K562 (cell line): ENCODE results near the gene RMND5B. TPM values are rescaled to one million over a fixed set of nuclear protein-coding genes. Genes with fewer than 3 reads are reported as not detected.

Experiments
- ATAC-seq: fragments of 200-7000 bp; cut with Tn5 transposase; 3 replicates; pipeline ENCODE4 v1.9.1; 2020; ENCODE audit warnings: moderate library complexity
- BruUV-seq: library from RNA; stranded (reverse); fragments of 400-500 nt; replicated peaks from 2 replicates; lab custom pipeline; 2021; lab: Mats Ljungman, UMichigan
- CTCF ChIA-PET: fragments of 300-600 bp; formaldehyde crosslinking; extraction: SDS; loops from one replicate; lab custom pipeline; 2021; ENCODE audit warnings: low intra/inter-chr PET ratio; lab: Yijun Ruan, JAX
- POLR2A ChIA-PET: fragments of 300-600, 350-650 bp; sonication (Branson Sonifier 250); formaldehyde crosslinking; extraction: SDS; loops from one replicate; lab custom pipeline; 2021; ENCODE audit warnings: antibody characterized with exemption, inconsistent platforms; lab: Yijun Ruan, JAX
- DNase-seq, 4 experiments: peaks; one replicate each; pipeline versions ENCODE4 v3.0.0 to v3.0.0-alpha.2; 2011 to 2018; ENCODE audit warnings: low spot score in 3 of 4, mixed read lengths in 3 of 4; ENCODE audit errors: extremely low read depth in 1 of 4
- FAIRE-seq: peaks from 2 replicates; lab custom pipeline; 2011; peaks lifted over from hg19 to GRCh38; lab: Jason Lieb, UNC
- H2AFZ ChIP-seq: 2 replicates; pipeline ENCODE4 v1.6.0; 2011; ENCODE audit warnings: low read depth, low read length, control low read depth, inconsistent platforms
- H3K27ac ChIP-seq: fragments of 200-600 bp; 3 replicates; pipeline ENCODE4 v1.8.0; 2011; ENCODE audit warnings: low read depth, mild to moderate bottlenecking, control low read depth, inconsistent platforms, low read length, moderate library complexity, mixed read lengths; ENCODE audit errors: extremely low read depth
- H3K27me3 ChIP-seq, 2 experiments: fragments of 300-600 bp in 1 of 2; 2 replicates in 1 of 2; 3 replicates in 1 of 2; pipeline versions ENCODE4 v1.6.0 to v1.8.0; 2011; ENCODE audit warnings: inconsistent platforms in 2 of 2, low read length in 2 of 2, mild to moderate bottlenecking in 1 of 2, mixed read lengths in 1 of 2, moderate library complexity in 1 of 2; ENCODE audit not compliant: control insufficient read depth in 2 of 2, insufficient read depth in 2 of 2
- H3K36me3 ChIP-seq: fragments of 300-600 bp; 3 replicates; pipeline ENCODE4 v1.8.0; 2011; ENCODE audit warnings: mild to moderate bottlenecking, low read length, inconsistent platforms; ENCODE audit not compliant: control insufficient read depth, insufficient read depth
- H3K4me1 ChIP-seq, 2 experiments: fragments of 200-600 bp in 1 of 2; replicated peaks in 1 of 2; 2 replicates in 1 of 2; 3 replicates in 1 of 2; pipeline versions ENCODE4 v1.5.1 to v1.8.0; 2011; ENCODE audit warnings: inconsistent platforms in 2 of 2, low read length in 2 of 2, mild to moderate bottlenecking in 1 of 2, mixed read lengths in 1 of 2, moderate library complexity in 1 of 2; ENCODE audit not compliant: control insufficient read depth in 2 of 2, insufficient read depth in 2 of 2
- H3K4me2 ChIP-seq: 2 replicates; pipeline ENCODE4 v1.6.1; 2011; ENCODE audit warnings: low read length, control low read depth, inconsistent platforms, mixed read lengths; ENCODE audit not compliant: insufficient read depth
- H3K4me3 ChIP-seq: fragments of 200-600 bp; sonication (generic), shearing (Covaris generic); 2 replicates; pipeline ENCODE4 v1.5.1; 2016; ENCODE audit warnings: control low read depth, inconsistent platforms
- H3K79me2 ChIP-seq: fragments of 200-600 bp; 3 replicates; pipeline ENCODE4 v1.8.0; 2011; ENCODE audit warnings: low read length, inconsistent platforms; ENCODE audit not compliant: control insufficient read depth, insufficient read depth
- H3K9ac ChIP-seq, 2 experiments: 2 replicates each; pipeline versions ENCODE4 v1.6.0 to v1.6.1; 2011; ENCODE audit warnings: low read depth in 2 of 2, low read length in 2 of 2, control low read depth in 1 of 2, inconsistent platforms in 1 of 2, mild to moderate bottlenecking in 1 of 2, mixed read lengths in 1 of 2; ENCODE audit not compliant: insufficient read depth in 1 of 2
- H3K9me1 ChIP-seq: one replicate; pipeline ENCODE4 v1.6.0; 2011; ENCODE audit warnings: inconsistent platforms, mild to moderate bottlenecking, low read length, moderate library complexity; ENCODE audit not compliant: control insufficient read depth, insufficient read depth
- H3K9me3 ChIP-seq: replicated peaks from 2 replicates; pipeline ENCODE4 v1.5.1; 2011; ENCODE audit warnings: low read depth, low read length, inconsistent platforms; ENCODE audit not compliant: control insufficient read depth, insufficient read depth
- H4K20me1 ChIP-seq: replicated peaks from 2 replicates; pipeline ENCODE4 v1.6.1; 2011; ENCODE audit warnings: low read length, inconsistent platforms, mixed read lengths; ENCODE audit not compliant: control insufficient read depth, insufficient read depth
- BRCA1 ChIP-seq, 2 experiments: fragments of 450-650 bp in 1 of 2; sonication (generic) in 1 of 2; formaldehyde crosslinking in 1 of 2; IDR thresholded peaks; 2 replicates each; pipeline versions ENCODE4 v1.5.0 to v1.6.1; 2017 to 2020; ENCODE audit warnings: mild to moderate bottlenecking in 1 of 2, missing genetic modification reagents in 1 of 2
- NFIC ChIP-seq: fragments of 450-650 bp; IDR thresholded peaks from 2 replicates; pipeline ENCODE4 v1.6.1; 2017; ENCODE audit warnings: mild to moderate bottlenecking, inconsistent platforms
- ZBTB1 ChIP-seq: sonication (generic); formaldehyde crosslinking; IDR thresholded peaks from 2 replicates; pipeline ENCODE4 v1.8.1; 2023; ENCODE audit warnings: missing genetic modification reagents, low read depth, mild to moderate bottlenecking, borderline replicate concordance
- ZNF133 ChIP-seq: fragments of 250-450 bp; sonication (Bioruptor Pico); IDR thresholded peaks from 2 replicates; pipeline ENCODE4 v1.4.0; 2020; ENCODE audit warnings: mild to moderate bottlenecking
- ZNF175 ChIP-seq: fragments of 200-800 bp; sonication (Bioruptor generic); IDR thresholded peaks from 2 replicates; pipeline ENCODE4 v1.6.1; 2016; ENCODE audit warnings: low read depth, mild to moderate bottlenecking, missing genetic modification characterization, missing compliant biosample characterization
- ZNF184 ChIP-seq: sonication (generic); formaldehyde crosslinking; IDR thresholded peaks from 2 replicates; pipeline ENCODE4 v1.5.0; 2020; ENCODE audit warnings: missing genetic modification reagents
- ZNF444 ChIP-seq: fragments of 250-450 bp; sonication (Bioruptor Pico); IDR thresholded peaks from 2 replicates; pipeline ENCODE4 v1.4.0; 2020; ENCODE audit warnings: mild to moderate bottlenecking, moderate library complexity
- WGBS: fragments of 100-300 bp; shearing (Covaris generic); methylation state at CpG from one replicate; pipeline ENCODE4 v1.1.6; 2016; ENCODE audit warnings: low coverage, mixed read lengths; ENCODE audit not compliant: insufficient coverage; ENCODE audit errors: missing lambda C conversion rate; 5-methylcytosine and 5-hydroxymethylcytosine counted together
- in situ Hi-C: fragments of 300-500 bp; cut with MboI; formaldehyde crosslinking; loops from 4 replicates; pipeline ENCODE4 v1.15.0; 2018; ENCODE audit warnings: inconsistent platforms, mixed read lengths
- intact Hi-C: fragments of 100-400 bp; cut with micrococcal nuclease; formaldehyde crosslinking; loops from 2 replicates; pipeline ENCODE4 v1.14.2; 2022
- polyA plus RNA-seq, 8 experiments: library from polyadenylated mRNA; depleted of rRNA in 4 of 8; stranded (reverse) in 5 of 8; unstranded in 3 of 8; fragments of >200 nt; fragmentation: Nextera tagmentation in 2 of 8; fragmentation: Illumina TruSeq in 1 of 8; extraction: Ambion mirVana in 2 of 8; extraction: Trizol in 1 of 8; gene quantifications; 2 replicates each; pipeline versions ENCODE4 v1.2.1 to v1.2.3, GENCODE V29; 2011 to 2014; ENCODE audit warnings: inconsistent platforms in 1 of 8, missing spikeins in 1 of 8
- total RNA-seq, 7 experiments: library from RNA; depleted of rRNA in 6 of 7; stranded (reverse); fragments of >200 nt in 6 of 7; fragmentation: Illumina TruSeq in 2 of 7; extraction: Trizol in 2 of 7; gene quantifications; 2 replicates each; pipeline versions ENCODE4 v1.2.1 to v1.2.3, GENCODE V29; 2011 to 2021; ENCODE audit warnings: low replicate concordance in 1 of 7
- TF ChIP-seq, protein P1 (sequence below): fragments of 250-450 bp; sonication (Bioruptor Pico); IDR thresholded peaks from 2 replicates; pipeline ENCODE4 v1.4.0; 2020; ENCODE audit warnings: mild to moderate bottlenecking, moderate library complexity

The RMND5B gene
- total and polyA plus RNA-seq, 9 of the 15 experiments (the other 6 are each of a cell fraction or from before 2014, with no cell fraction given), result 2.6 to 57.0 (median 28.3) TPM

DNA sequence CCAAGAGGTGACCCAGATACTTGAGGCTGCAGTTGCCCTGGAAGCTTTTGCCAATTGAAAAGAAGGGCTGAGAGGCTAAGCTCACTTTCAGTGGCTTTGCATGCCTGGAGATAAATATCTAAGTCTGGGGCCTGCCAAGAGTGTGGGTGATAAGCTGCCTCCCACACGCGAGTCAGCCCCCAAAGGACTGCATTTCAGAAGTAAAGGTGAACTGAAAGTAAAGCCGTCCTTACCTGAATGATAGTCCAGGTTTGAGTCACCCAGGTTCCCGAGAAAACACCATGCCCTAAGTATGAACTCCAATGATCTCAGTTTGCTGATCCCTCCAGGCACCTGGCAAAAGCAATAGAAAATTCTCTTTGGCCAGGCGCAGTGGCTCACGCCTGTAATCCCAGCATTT is 40.0 kb upstream of the RMND5B start:
- H3K79me2 ChIP-seq, result no peaks in the 10 kb centered on the region
- no TSS peak for BruUV-seq
- no peaks in the 10 kb centered on the region for H3K9me1 ChIP-seq
- peaks cover 0 to 6% of the 10 kb centered on the region in 2 experiments; a peak in 2 of 5 replicates for H3K4me1 ChIP-seq
- H3K9ac ChIP-seq, result no peak overlapping the region; a peak in 1 of 4 replicates
- no peak overlapping the region for H3K27ac ChIP-seq
- H3K27me3 ChIP-seq, result peaks cover 3 to 36% of the 10 kb centered on the region in 2 experiments; a peak in 2 of 5 replicates
- DNase-seq (no peak), ATAC-seq (no peak), FAIRE-seq (no peak)
- no peak for TF ChIP-seq ZNF444 (CRISPR knock-in tag)
- TF ChIP-seq ZBTB1 (CRISPR knock-in tag), result no peak
- no peak for TF ChIP-seq ZNF133 (CRISPR knock-in tag)
- no peaks in the 10 kb centered on the region for H4K20me1 ChIP-seq
- WGBS, result 17% methylated on average over 6 of the region's 6 CpGs
- CTCF ChIA-PET, result no interaction called here
- H2AFZ ChIP-seq, result no peak overlapping the region
- H3K9me3 ChIP-seq, result no peaks in the 10 kb centered on the region
- intact Hi-C loops, result no loop called here
- no peaks in the 10 kb centered on the region for H3K36me3 ChIP-seq
- in situ Hi-C loops, result no loop called here
- no peak overlapping the region for H3K4me2 ChIP-seq
- H3K4me3 ChIP-seq, result no peak overlapping the region
- POLR2A ChIA-PET, result no interaction called here

DNA sequence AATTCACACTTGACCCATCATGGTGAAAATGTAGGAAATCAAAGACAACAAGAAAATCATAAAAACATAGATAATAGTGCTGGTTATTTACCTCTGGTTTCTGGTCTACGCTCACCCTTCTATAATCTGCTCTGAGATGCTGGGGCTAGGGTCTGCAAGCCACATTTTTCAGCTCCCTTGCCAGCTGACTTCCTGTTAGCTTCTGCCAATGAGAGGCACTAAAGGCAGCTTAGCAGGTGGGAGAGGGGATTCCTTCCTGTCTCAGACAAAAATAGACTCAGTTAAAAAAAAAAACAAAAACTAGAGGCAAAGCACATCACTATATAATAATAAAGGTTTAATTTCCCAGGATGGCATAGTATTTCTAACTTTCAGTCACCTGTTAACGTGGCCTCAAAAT is 37.7 kb upstream of the RMND5B start:
- FAIRE-seq (no peak), DNase-seq (no peak), ATAC-seq (no peak)
- Histone ChIP-seq H3K27ac (no peak overlapping the region), H3K27me3 (peaks cover 10 to 43% of the 10 kb centered on the region in 2 experiments; a peak in 4 of 5 replicates), H3K4me1 (no peaks in the 10 kb centered on the region), H3K9me3 (no peaks in the 10 kb centered on the region), H4K20me1 (no peaks in the 10 kb centered on the region), H3K36me3 (no peaks in the 10 kb centered on the region), H3K9me1 (no peaks in the 10 kb centered on the region), H3K9ac (no peak overlapping the region), H2AFZ (no peak overlapping the region), H3K4me3 (no peak overlapping the region), H3K79me2 (no peaks in the 10 kb centered on the region), H3K4me2 (no peak overlapping the region)
- WGBS, result 13% methylated on average over 2 of the region's 2 CpGs
- ChIA-PET CTCF (no interaction called here), POLR2A (no interaction called here)
- in situ Hi-C loops, result no loop called here
- BruUV-seq, result no TSS peak
- TF ChIP-seq ZNF175 (CRISPR knock-in tag) (no peak), ZNF184 (CRISPR knock-in tag) (no peak), BRCA1 (IDR thresholded peaks at IDR 0.05) (no peak), BRCA1 (CRISPR knock-in tag; IDR thresholded peaks at IDR 0.05) (no peak), NFIC (no peak)
- TF ChIP-seq, protein P1, sequence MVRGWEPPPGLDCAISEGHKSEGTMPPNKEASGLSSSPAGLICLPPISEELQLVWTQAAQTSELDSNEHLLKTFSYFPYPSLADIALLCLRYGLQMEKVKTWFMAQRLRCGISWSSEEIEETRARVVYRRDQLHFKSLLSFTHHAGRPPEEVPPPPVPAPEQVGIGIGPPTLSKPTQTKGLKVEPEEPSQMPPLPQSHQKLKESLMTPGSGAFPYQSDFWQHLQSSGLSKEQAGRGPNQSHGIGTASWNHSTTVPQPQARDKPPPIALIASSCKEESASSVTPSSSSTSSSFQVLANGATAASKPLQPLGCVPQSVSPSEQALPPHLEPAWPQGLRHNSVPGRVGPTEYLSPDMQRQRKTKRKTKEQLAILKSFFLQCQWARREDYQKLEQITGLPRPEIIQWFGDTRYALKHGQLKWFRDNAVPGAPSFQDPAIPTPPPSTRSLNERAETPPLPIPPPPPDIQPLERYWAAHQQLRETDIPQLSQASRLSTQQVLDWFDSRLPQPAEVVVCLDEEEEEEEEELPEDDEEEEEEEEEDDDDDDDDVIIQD, result no peak
- intact Hi-C loops, result no loop called here
